Neural cell (in vitro differentiated cells): ENCODE measurements around the gene CYP2D6. TPM values are rescaled to one million over a fixed set of nuclear protein-coding genes. Genes with fewer than 3 reads are reported as not detected.

Source experiments
- H2AFZ ChIP-seq: fragments of 200-600, 300-800 bp; sonication (generic), shearing (Covaris generic); 2 replicates; pipeline ENCODE4 v1.6.0; 2014; ENCODE audit warnings: low read depth, mild to moderate bottlenecking, antibody characterized with exemption, low read length, moderate library complexity
- H3F3A ChIP-seq: fragments of 200-600 bp; shearing (Covaris generic); 2 replicates; pipeline ENCODE4 v1.6.1; 2016; ENCODE audit warnings: mild to moderate bottlenecking, moderate library complexity, mixed read lengths, antibody characterized with exemption, low read length; ENCODE audit not compliant: insufficient read depth, poor library complexity, severe bottlenecking
- H3K27ac ChIP-seq: fragments of 200-600, 300-800 bp; sonication (generic), shearing (Covaris generic); 2 replicates; pipeline ENCODE4 v1.5.1; 2014; ENCODE audit warnings: mild to moderate bottlenecking, low read length, moderate library complexity
- H3K27me3 ChIP-seq: fragments of 300-800, 200-600 bp; sonication (generic), shearing (Covaris generic); 2 replicates; pipeline ENCODE4 v1.6.0; 2014; ENCODE audit warnings: mild to moderate bottlenecking, low read depth, low read length, moderate library complexity; ENCODE audit not compliant: insufficient read depth
- H3K36me3 ChIP-seq: fragments of 300-800, 200-600 bp; sonication (generic), shearing (Covaris generic); 2 replicates; pipeline ENCODE4 v1.5.1; 2014; ENCODE audit warnings: mild to moderate bottlenecking, antibody characterized with exemption, low read length, moderate library complexity; ENCODE audit not compliant: insufficient read depth
- H3K4me2 ChIP-seq: fragments of 300-800, 200-600 bp; sonication (generic), shearing (Covaris generic); 2 replicates; pipeline ENCODE4 v1.6.0; 2014; ENCODE audit warnings: mild to moderate bottlenecking, low read length
- H3K4me3 ChIP-seq: fragments of 300-800, 200-600 bp; sonication (generic), shearing (Covaris generic); 2 replicates; pipeline ENCODE4 v1.5.1; 2014; ENCODE audit warnings: mild to moderate bottlenecking, low read length, moderate library complexity
- H3K79me2 ChIP-seq: fragments of 200-600 bp; shearing (Covaris generic); replicated peaks from 2 replicates; pipeline ENCODE4 v1.6.0; 2014; ENCODE audit warnings: mild to moderate bottlenecking, low read length, moderate library complexity; ENCODE audit not compliant: insufficient read depth
- H3K9ac ChIP-seq: fragments of 300-800, 200-600 bp; sonication (generic), shearing (Covaris generic); 2 replicates; pipeline ENCODE4 v1.6.1; 2016; ENCODE audit warnings: mild to moderate bottlenecking, low read length, mixed read lengths
- H3K9me2 ChIP-seq: fragments of 200-600 bp; shearing (Covaris generic); 2 replicates; pipeline ENCODE4 v1.6.1; 2016; ENCODE audit warnings: mild to moderate bottlenecking, low read length, mixed read lengths; ENCODE audit not compliant: insufficient read depth
- H3K9me3 ChIP-seq: fragments of 200-600, 300-800 bp; sonication (generic), shearing (Covaris generic); 2 replicates; pipeline ENCODE4 v1.6.1; 2016; ENCODE audit warnings: mild to moderate bottlenecking, mixed run types, low read length, moderate library complexity, mixed read lengths
- H4K20me1 ChIP-seq: fragments of 200-600 bp; shearing (Covaris generic); 2 replicates; pipeline ENCODE4 v1.6.1; 2016; ENCODE audit warnings: mild to moderate bottlenecking, mixed run types; ENCODE audit not compliant: insufficient read depth
- EP300 ChIP-seq: fragments of 450-650 bp; conservative IDR thresholded peaks from 2 replicates; pipeline ENCODE4 v1.6.1; 2014; ENCODE audit warnings: antibody characterized with exemption, mild to moderate bottlenecking, moderate library complexity; ENCODE audit not compliant: poor library complexity, severe bottlenecking
- EZH2 ChIP-seq: fragments of 200-600, 300-800 bp; shearing (Covaris generic), sonication (generic); IDR thresholded peaks from 2 replicates; pipeline ENCODE4 v1.6.1; 2014; ENCODE audit warnings: antibody characterized with exemption, low read length, borderline replicate concordance, mild to moderate bottlenecking; ENCODE audit not compliant: insufficient read depth, poor library complexity, severe bottlenecking
- MXI1 ChIP-seq: fragments of 450-650 bp; conservative IDR thresholded peaks from 2 replicates; pipeline ENCODE4 v1.6.1; 2014; ENCODE audit warnings: antibody characterized with exemption, mild to moderate bottlenecking; ENCODE audit not compliant: poor library complexity, severe bottlenecking
- POLR2AphosphoS5 ChIP-seq: IDR thresholded peaks from 2 replicates; pipeline ENCODE4 v1.6.1; 2012
- RAD21 ChIP-seq: fragments of 450-650 bp; conservative IDR thresholded peaks from 2 replicates; pipeline ENCODE4 v1.6.1; 2014; ENCODE audit warnings: antibody characterized with exemption, mild to moderate bottlenecking, moderate library complexity
- SMC3 ChIP-seq: fragments of 450-650 bp; conservative IDR thresholded peaks from 2 replicates; pipeline ENCODE4 v1.6.1; 2014; ENCODE audit warnings: antibody characterized with exemption, mild to moderate bottlenecking, moderate library complexity; ENCODE audit not compliant: poor library complexity
- TAF1 ChIP-seq: IDR thresholded peaks from 2 replicates; pipeline ENCODE4 v1.6.1; 2012; ENCODE audit warnings: low read depth
- polyA plus RNA-seq: library from polyadenylated mRNA; depleted of rRNA; stranded (reverse); fragments of >200 nt; gene quantifications from 2 replicates; pipeline ENCODE4 v1.2.3, GENCODE V29; 2014
- TF ChIP-seq, protein P1 (sequence below): IDR thresholded peaks from 2 replicates; pipeline ENCODE4 v1.6.1; 2012; ENCODE audit warnings: borderline replicate concordance
- TF ChIP-seq, protein P2 (sequence below): fragments of 450-650 bp; IDR thresholded peaks from 2 replicates; pipeline ENCODE4 v1.5.1; 2014; ENCODE audit warnings: antibody characterized with exemption, mild to moderate bottlenecking, moderate library complexity; ENCODE audit not compliant: poor library complexity, severe bottlenecking

CYP2D6 gene
- polyA plus RNA-seq, 1 donor from 2014 or later: 11.5 TPM

DNA sequence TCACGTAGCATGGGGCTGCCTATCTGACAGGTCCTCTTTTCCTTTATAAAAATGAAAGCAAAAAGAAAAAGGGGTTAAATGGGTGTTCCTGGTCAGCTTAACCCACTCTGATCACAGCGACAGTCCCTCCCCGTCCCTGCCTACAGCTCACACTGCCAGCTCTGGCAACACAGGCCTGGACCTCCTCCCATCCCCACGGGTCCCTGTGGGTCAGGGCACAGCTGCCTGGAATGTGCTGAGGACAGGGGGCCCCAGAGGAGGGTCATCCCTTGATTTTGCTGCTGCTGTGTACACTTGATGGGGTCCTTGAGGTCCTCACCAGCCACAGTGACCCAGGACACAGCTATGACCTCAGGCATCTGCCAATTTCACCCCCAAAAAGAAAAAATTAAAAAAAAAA is 29.6 kb upstream of the CYP2D6 start:
- no peaks in the 10 kb centered on the region for H3K36me3 ChIP-seq
- no peaks in the 10 kb centered on the region for H3K9me2 ChIP-seq
- TF ChIP-seq EZH2 (no peak), POLR2AphosphoS5 (no peak), SMC3 (no peak), EP300 (no peak), TAF1 (no peak), MXI1 (no peak), RAD21 (no peak)
- TF ChIP-seq, protein P1, sequence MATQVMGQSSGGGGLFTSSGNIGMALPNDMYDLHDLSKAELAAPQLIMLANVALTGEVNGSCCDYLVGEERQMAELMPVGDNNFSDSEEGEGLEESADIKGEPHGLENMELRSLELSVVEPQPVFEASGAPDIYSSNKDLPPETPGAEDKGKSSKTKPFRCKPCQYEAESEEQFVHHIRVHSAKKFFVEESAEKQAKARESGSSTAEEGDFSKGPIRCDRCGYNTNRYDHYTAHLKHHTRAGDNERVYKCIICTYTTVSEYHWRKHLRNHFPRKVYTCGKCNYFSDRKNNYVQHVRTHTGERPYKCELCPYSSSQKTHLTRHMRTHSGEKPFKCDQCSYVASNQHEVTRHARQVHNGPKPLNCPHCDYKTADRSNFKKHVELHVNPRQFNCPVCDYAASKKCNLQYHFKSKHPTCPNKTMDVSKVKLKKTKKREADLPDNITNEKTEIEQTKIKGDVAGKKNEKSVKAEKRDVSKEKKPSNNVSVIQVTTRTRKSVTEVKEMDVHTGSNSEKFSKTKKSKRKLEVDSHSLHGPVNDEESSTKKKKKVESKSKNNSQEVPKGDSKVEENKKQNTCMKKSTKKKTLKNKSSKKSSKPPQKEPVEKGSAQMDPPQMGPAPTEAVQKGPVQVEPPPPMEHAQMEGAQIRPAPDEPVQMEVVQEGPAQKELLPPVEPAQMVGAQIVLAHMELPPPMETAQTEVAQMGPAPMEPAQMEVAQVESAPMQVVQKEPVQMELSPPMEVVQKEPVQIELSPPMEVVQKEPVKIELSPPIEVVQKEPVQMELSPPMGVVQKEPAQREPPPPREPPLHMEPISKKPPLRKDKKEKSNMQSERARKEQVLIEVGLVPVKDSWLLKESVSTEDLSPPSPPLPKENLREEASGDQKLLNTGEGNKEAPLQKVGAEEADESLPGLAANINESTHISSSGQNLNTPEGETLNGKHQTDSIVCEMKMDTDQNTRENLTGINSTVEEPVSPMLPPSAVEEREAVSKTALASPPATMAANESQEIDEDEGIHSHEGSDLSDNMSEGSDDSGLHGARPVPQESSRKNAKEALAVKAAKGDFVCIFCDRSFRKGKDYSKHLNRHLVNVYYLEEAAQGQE: no peak
- TF ChIP-seq, protein P2, sequence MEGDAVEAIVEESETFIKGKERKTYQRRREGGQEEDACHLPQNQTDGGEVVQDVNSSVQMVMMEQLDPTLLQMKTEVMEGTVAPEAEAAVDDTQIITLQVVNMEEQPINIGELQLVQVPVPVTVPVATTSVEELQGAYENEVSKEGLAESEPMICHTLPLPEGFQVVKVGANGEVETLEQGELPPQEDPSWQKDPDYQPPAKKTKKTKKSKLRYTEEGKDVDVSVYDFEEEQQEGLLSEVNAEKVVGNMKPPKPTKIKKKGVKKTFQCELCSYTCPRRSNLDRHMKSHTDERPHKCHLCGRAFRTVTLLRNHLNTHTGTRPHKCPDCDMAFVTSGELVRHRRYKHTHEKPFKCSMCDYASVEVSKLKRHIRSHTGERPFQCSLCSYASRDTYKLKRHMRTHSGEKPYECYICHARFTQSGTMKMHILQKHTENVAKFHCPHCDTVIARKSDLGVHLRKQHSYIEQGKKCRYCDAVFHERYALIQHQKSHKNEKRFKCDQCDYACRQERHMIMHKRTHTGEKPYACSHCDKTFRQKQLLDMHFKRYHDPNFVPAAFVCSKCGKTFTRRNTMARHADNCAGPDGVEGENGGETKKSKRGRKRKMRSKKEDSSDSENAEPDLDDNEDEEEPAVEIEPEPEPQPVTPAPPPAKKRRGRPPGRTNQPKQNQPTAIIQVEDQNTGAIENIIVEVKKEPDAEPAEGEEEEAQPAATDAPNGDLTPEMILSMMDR: no peak

DNA sequence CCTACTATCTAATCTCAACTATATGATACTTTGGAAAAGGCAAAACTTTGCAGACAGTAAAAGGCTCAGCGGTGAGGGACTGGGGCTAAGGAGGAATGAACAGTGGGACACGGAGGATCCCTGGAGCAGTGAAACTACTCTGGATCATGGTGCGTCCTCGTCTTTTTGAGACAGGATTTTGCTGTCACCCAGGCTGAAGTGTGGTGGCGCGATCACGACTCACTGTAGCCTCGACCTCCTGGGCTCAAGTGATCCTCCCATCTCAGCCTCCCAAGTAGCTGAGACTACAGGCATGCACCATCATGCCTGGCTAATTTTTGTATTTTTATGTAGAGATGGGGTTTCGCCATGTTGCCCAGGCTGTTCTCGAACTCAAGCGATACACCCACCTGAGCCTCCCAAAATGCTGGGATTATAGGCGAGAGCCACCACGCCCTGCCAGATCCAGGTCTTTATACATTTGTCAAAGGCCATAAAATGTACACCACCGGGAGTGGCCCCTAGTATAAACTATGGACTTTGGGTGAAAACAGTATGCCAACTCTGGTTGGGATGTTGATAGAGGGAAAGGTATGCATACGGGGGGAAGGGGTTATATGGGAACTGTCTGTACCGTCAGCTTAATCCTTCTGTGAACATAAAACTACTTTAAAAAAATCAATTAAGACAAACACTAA is 28.0 kb upstream of the CYP2D6 start:
- no peak overlapping the region for H3K27ac ChIP-seq
- no peaks in the 10 kb centered on the region for H3K27me3 ChIP-seq
- no peak overlapping the region for H2AFZ ChIP-seq
- no peak overlapping the region for H3K9ac ChIP-seq
- H3K4me3 ChIP-seq: no peak overlapping the region
- H3K9me2 ChIP-seq: no peaks in the 10 kb centered on the region
- H3K9me3 ChIP-seq: no peaks in the 10 kb centered on the region
- H3K36me3 ChIP-seq: no peaks in the 10 kb centered on the region
- H4K20me1 ChIP-seq: no peaks in the 10 kb centered on the region
- H3K79me2 ChIP-seq: no peaks in the 10 kb centered on the region
- no peaks in the 10 kb centered on the region for H3F3A ChIP-seq
- no peak overlapping the region for H3K4me2 ChIP-seq
- TF ChIP-seq POLR2AphosphoS5: peak; percentile 23
- no peak for TF ChIP-seq EZH2

More for the DNA sequence above, 29.6 kb upstream of the CYP2D6 start:
- no peaks in the 10 kb centered on the region for H3K79me2 ChIP-seq
- H3K9ac ChIP-seq: no peak overlapping the region
- no peak overlapping the region for H3K4me3 ChIP-seq
- no peak overlapping the region for H3K27ac ChIP-seq
- no peaks in the 10 kb centered on the region for H4K20me1 ChIP-seq
- no peak overlapping the region for H3K4me2 ChIP-seq
- H3F3A ChIP-seq: no peaks in the 10 kb centered on the region
- H2AFZ ChIP-seq: no peak overlapping the region
- H3K27me3 ChIP-seq: no peaks in the 10 kb centered on the region
- H3K9me3 ChIP-seq: no peaks in the 10 kb centered on the region
